Activated T-cell treated with anti-CD3 and anti-CD28 coated beads for 24 hours (primary cell): Measurements from ENCODE around the gene AGTR1.
"Not testable (repeated sequence)": the region's sequence is repeated elsewhere in the genome, so short reads cannot be mapped to it uniquely, and the experiment has no call there.

Experiments used
- DNase-seq: peaks from one replicate; pipeline ENCODE4 v3.0.0-alpha.2; 2020; ENCODE audit warnings: low read depth

Gene AGTR1

DNA sequence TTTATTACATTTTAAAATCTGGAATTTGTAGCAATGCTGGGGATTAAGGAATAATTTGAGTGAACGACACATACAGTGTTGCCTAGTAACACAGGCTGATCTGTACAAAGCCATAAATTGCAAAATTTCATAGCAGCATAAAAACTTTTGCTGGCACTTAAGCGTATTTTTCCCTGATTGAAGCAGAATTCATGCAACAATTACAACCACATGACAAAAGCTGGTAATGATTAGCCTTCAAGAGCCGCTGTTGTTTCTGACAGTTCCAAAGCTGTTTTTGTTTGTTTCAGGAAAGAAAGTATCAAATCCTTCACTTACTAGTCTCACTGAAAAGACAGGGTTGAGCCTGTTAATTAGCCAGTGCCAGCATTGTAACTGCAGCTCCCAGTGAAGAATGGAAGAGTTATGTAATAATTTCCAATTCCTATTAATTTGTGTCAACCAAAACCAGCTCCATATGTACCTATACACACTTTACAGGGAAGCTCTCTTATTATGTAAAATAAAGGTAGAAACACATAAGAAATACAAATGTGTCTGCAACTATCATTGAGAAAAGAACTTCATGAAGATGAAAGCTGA lies 60.7 kb downstream of the AGTR1 start:
- no peak for DNase-seq

DNA sequence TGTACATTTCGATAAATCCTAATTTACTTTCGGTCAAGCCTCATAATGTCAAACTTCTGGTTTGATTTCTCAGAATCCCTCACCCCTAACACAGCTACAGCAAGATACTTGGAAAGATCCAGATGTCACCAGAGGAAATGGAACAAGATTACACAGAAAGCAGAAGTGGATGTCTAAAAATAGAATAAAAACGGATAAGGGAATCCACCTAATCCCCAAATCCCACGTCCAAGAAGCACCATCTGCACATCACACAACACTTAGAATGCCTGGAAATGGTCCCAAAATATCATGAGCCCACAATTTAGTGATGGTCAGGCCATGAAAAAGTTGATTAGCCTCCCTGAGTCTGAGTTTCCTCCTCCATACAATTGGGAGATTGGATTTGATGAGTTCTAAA lies 61.7 kb downstream of the AGTR1 start:
- no peak for DNase-seq

DNA sequence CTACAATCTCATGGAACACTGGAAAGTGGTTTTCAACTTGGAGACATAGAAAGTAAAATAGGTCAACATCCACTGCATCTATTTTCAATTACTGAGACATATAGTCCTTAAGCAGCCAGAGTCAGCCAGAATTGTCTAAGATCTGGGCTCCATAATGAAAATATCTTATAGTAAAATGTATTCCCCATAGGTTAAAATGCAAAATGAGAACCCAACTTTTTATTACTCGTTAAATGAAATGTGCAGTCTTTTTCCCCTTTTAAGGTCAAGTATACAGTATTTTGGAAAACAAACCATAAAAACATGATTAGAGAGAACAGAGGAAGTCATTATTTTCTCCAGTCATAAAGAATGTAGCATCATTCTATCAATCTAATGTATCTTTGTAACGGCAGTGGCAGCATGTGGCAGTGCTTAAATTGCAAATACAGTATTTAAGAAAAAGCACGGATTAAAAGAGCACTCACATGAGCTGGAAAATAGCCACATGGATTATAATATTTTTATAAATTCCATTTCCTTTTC lies 65.5 kb downstream of the AGTR1 start:
- no peak for DNase-seq

DNA sequence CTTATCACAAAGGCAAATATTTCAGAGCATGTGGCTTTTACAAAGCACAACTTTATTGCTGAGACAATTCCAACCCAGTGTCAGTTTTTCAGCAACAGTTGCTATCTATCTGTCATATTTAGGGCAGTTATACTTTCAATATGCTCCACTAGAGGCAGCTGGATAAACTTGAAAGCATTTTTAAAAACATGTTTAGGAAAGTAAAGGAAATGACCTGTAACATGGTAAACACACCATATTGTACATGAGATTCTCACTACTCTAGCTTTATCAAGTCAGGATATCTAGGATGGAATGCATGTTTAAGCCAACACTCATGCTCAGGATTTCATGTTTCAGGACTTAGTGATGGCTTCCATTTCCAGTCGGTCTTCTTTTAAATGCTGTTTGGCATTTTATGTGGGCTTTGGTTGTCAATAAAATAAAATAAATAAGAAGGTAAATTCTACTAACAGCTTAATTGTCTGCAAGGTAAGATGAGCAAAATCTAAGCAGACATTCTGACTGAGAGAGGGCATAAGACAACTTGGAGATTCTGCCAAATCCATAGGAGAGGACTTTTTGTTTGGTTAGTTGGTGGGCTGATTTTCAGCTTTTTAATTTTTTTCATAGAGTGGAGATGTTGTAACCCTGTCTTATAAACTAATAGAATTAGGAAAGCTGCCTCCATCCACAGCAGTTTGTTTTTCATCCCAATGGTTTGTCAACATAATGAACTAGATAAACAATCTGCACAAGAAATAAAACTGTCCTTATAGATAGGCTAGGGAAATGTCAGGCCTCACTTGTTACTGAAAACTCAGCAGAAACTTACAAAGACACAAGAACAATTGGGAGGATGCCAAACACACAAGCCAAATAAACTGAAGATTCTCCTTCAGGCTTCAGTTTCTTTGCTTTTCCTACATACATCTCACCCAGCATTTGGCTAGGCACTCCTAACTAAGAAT lies 66.6 kb downstream of the AGTR1 start:
- DNase-seq: no peak

DNA sequence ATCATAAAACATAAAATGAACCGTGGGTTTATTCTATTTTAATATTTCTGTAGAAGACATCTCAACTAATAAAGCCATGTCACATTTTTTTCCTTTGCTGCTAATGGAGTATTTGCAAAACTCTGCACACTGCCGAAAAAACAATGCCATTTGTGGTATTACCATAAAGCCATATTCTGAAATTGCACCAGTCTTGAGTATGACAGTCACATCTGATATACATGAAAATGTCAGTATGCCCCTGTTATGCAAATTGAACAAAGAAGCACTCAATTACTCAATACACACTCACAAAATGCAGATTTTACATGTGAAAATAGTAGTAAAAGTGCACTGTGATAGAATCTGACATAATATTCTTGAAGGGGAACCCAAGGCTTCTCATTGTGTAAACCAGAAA lies 74.7 kb downstream of the AGTR1 start:
- no peak for DNase-seq

DNA sequence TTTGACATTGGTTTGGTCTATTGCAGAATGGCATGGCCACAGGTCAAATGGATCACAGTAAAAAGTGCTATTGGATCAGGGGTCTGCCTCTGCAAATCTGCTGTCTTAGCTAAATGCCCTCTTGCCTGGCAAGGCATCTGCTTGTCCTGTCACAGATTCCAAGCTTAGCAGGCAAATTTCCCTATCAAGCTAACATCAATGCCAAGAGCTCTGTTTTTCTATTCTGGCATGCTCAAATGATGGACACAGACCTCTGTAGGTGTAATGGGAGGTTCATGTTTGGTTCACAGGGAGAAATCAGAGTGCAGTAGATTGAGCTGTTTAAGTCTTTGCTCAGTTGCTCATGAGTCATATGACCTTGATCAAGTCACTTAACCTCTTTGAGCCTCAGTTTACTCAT lies 75.1 kb downstream of the AGTR1 start:
- no peak for DNase-seq

DNA sequence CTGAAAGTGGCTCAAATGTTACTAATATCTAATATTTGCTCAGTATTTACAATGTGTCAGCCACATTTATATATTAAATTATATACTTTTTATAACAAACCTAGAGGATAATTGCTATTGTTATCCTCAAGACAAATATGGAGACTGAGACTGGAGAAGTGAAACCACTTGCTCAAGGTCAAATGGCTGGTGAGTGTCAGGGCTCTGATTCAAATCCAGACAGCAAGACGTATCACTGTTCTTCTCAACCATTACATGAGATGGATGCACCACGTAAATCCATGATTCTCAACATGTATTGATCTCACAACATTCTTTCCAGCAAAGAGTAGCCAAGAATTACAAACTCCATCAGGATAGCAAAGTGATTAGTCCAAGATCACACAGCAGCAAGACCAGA lies 76.1 kb downstream of the AGTR1 start:
- no peak for DNase-seq

DNA sequence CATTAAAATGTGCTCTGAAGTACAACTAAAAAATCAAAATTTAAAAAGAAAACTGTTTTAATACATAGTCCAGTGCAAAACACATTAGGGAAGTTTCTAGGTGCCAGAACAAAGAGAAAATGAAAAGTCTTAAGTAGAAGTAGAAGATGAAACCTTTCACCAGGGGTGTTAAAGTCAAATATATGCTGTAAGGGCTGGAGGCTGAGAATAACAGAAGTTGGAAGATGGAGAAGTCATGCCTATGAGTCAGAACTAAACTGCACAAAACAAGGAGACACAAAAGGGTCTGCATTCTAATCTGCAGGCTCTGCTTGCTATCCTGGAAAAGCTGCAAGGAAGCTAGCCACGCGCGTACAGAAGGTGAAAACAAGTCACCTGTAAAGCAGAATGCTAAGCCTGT lies 81.2 kb downstream of the AGTR1 start:
- no peak for DNase-seq

DNA sequence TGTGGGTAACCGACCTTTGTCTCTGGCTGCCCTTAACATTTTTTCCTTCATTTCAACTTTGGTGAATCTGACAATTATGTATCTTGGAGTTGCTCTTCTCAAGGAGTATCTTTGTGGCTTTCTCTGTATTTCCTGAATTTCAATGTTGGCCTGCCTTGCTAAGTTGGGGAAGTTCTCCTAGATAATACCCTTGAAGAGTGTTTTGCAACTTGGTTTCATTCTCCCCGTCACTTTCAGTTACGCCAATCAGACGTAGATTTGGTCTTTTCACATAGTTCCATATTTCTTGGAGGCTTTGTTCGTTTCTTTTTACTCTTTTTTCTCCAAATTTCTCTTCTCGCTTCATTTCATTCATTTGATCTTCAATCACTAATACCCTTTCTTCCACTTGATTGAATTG lies 87.3 kb downstream of the AGTR1 start:
- DNase-seq: not testable (repeated sequence)

DNA sequence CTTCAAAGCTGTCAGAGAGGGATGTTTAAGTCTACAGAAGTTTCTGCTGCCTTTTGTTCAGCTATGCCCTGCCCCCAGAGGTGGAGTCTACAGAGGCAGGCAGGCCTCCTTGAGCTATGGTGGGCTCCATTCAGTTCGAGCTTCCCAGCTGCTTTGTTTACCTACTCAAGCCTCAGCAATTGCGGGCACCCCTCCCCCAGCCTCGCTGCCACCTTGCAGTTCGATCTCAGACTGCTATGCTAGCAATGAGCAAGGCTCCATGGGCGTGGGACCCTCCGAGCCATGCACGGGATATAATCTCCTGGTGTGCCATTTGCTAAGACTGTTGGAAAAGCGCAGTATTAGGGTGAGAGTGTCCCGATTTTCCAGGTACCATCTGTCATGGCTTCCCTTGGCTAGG lies 88.5 kb downstream of the AGTR1 start:
- not testable (repeated sequence) for DNase-seq

DNA sequence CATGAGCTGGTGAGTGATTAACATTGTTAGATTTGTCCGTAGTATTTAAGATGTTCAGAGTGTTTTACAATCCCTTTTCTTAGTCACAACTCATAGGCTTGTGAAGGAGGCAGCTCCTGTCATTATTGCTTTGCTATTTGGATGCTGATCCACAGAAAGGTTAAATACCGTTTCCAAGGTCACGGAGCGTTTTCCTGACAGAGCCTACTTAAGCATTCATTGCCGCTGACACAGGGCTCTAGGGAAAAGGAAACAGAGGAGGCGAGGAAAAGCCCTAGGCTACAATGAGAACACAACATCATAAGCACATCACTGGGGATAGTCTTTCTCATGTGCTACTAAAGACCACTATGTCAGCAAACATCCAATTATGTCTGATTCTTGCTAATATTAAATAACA lies 91.4 kb downstream of the AGTR1 start:
- DNase-seq: no peak

DNA sequence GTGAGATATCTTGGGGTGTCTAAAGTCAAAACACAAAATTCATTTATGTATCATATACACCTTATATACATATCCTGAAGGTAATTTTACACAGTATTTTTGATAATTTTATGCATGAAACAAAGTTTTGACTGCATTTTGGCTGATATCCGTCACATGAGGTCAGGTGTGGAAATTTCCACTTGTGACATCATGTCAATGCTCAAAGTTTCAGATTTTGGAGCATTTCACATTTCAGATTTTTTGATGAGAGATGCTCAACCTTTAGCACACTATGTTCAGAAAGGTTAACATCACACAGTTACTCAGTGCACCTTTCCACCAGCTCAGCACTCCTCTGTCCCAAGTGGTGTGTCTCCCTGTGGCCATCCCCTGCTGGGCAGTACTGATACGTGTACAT lies 92.2 kb downstream of the AGTR1 start:
- DNase-seq: no peak

DNA sequence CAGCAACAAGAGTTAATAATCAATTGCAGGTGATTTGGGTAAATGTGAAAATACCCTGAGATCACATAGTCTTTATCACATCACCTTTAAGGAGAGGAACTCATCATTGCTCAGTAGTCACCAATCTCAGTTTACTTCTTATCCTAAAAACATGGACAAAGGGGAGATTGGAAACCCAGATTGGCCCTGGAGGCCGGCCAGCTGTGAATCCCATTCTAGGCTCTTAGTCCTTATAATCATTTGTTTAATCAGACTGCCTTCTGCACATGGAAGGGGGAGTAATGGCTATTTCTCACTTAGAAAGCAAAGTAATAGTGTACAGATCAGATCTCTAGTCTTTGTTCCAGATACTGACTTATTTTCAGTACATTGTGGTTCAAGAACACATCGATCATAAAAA lies 92.7 kb downstream of the AGTR1 start:
- no peak for DNase-seq

DNA sequence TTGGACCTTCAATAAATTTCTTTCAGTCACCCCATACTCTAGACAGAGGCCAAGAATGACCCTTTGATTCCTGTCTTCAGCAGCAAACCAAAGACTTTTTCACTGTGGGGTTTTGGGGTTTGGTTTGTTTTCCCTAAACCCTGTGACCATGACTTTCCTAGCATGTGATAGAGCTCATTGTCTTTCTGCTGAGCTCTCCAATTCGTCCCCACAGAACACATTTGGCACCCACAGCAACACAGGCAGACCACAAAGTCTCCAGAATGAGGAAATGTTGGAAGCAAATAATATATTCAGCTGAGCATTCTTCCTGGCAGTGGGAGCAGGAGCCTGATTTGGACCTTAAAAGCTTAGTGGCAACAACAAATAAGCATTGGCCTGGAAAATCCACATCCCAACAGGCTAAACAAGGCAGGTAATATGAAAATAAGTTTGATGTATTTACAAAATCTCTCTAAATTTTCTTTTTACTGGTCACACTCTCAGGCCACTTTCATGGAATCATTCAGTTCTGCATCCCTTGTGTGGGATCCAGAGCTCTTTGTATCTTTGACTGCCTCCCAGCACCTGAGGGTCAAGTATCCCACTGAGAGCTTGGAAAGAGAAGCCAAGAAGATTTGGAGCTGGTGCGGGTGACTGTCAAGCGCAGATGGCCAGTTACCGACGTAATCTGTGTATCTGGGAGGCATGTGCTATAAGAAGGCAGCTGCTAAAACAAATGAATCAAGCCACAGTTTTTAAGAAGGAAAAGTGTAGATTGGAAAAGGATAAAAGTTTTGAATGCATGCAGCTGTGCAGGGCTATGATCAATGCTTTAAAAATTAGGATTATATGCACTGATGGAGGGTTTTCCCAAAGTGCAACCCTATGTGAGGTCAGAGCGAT lies 93.4 kb downstream of the AGTR1 start:
- DNase-seq: no peak

DNA sequence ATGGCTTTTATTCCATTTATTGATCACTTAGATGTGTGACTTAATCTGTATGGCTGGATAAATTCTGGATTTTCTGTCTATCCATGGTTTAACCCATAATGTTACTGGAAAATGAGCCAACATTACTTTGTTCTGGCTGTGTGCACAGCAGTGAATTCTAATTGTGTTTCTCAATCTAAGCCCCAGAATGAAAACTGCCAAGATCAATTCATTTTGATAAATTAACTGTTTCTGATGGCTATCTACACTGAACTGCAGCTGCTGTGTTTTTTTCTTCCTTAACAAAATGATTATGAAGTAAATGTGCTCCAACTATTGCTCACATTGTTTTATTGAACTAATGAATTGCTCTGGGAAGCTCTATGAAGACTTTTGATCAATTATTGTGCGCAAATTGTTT lies 94.2 kb downstream of the AGTR1 start:
- DNase-seq: no peak

DNA sequence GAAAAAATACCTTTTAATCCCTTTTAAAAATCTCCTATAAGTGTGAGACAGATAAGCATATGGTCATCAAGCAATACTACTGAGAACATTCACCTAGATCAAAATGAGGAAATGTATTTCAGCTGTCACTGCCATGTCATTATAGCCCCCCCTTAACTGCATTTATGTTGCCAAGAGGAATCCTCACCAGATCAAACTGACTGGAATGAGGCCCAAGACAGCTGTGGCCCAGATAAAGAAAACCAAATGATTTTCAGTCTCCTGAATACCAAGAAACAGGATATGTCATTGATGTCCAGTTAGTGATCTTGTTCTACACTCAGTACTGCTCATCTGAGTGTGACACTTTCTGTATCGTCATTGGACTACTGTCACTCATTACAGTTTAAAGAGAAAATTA lies 94.8 kb downstream of the AGTR1 start:
- no peak for DNase-seq
